ENCODE data around the gene ZMAT3.
"Not testable (repeated sequence)": the region's sequence is repeated elsewhere in the genome, so short reads cannot be mapped to it uniquely, and the experiment has no call there.

DNA sequence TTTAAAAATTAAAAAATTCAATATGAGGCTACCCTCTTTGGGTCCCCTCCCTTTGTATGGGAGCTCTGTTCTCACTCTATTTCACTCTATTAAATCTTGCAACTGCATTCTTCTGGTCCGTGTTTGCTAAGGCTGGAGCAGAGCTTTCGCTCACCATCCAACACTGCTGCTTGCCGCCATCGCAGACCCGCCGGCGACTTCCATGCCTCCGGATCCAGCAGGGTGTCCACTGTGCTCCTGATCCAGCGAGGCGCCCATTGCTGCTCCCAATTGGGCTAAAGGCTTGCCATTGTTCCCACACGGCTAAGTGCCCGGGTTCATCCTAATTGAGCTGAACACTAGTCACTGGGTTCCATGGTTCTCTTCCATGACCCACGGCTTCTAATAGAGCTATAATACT is 17.0 kb downstream of the ZMAT3 start:
- TF ChIP-seq, protein P1, sequence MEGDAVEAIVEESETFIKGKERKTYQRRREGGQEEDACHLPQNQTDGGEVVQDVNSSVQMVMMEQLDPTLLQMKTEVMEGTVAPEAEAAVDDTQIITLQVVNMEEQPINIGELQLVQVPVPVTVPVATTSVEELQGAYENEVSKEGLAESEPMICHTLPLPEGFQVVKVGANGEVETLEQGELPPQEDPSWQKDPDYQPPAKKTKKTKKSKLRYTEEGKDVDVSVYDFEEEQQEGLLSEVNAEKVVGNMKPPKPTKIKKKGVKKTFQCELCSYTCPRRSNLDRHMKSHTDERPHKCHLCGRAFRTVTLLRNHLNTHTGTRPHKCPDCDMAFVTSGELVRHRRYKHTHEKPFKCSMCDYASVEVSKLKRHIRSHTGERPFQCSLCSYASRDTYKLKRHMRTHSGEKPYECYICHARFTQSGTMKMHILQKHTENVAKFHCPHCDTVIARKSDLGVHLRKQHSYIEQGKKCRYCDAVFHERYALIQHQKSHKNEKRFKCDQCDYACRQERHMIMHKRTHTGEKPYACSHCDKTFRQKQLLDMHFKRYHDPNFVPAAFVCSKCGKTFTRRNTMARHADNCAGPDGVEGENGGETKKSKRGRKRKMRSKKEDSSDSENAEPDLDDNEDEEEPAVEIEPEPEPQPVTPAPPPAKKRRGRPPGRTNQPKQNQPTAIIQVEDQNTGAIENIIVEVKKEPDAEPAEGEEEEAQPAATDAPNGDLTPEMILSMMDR (conservative IDR thresholded peaks at IDR 0.05; ENCODE audit: low read length), result not testable (repeated sequence)
- not testable (repeated sequence) for TF ChIP-seq EZH2phosphoT487 (IDR thresholded peaks at IDR 0.05; ENCODE audit: borderline replicate concordance)

All from Loucy (cell line).